Dendritic cell treated with granulocyte-macrophage colony-stimulating factor and Interleukin-4, amounts not matched to agents 40 ng/mL and 50 ng/mL, for 4 days (primary cell): Measurements from ENCODE around the gene IKZF1.

Source experiments
- H3K27ac Mint-ChIP-seq: one replicate; pipeline ENCODE4 v1.8.0; 2022; ENCODE audit warnings: mild to moderate bottlenecking, mixed read lengths
- H3K27me3 Mint-ChIP-seq: one replicate; pipeline ENCODE4 v1.8.0; 2022; ENCODE audit warnings: mild to moderate bottlenecking, mixed read lengths
- H3K36me3 Mint-ChIP-seq: one replicate; pipeline ENCODE4 v1.8.0; 2022; ENCODE audit warnings: low read depth, mixed read lengths
- H3K4me1 Mint-ChIP-seq: one replicate; pipeline ENCODE4 v1.8.0; 2022; ENCODE audit warnings: low read depth, mixed read lengths
- H3K4me3 Mint-ChIP-seq: one replicate; pipeline ENCODE4 v1.8.0; 2022; ENCODE audit warnings: mild to moderate bottlenecking, moderate library complexity, mixed read lengths
- H3K9me3 Mint-ChIP-seq: one replicate; pipeline ENCODE4 v1.8.0; 2022; ENCODE audit warnings: mixed read lengths
- intact Hi-C: fragments of 100-400 bp; cut with micrococcal nuclease; formaldehyde crosslinking; loops from one replicate; pipeline ENCODE4 v1.15.0; 2022

Gene IKZF1

DNA sequence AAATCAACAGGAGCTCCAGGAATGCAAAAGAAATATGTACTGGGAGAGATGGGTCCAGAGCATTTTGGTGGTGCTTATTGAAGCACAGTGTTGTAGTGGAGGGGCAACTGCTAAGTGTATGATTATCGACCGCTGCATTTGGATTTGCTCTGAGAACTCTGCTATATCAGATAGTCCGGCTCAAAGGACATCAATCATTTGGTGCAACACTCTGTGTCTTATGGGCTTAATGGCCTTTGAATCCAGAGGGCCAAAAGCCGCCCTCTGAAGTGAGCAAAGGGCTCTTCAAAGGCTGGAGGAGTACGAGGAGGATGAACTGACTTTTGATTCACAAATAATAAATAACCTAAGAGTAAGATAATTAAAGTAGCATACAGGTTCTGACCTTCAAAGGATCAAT lies 9.4 kb upstream of the IKZF1 start:
- H3K27ac Mint-ChIP-seq: no peak overlapping the region
- H3K4me1 Mint-ChIP-seq: peaks cover 24% of the 10 kb centered on the region
- H3K9me3 Mint-ChIP-seq: no peaks in the 10 kb centered on the region
- no peaks in the 10 kb centered on the region for H3K36me3 Mint-ChIP-seq
- no peak overlapping the region for H3K4me3 Mint-ChIP-seq
- intact Hi-C loops: no loop called here
- no peaks in the 10 kb centered on the region for H3K27me3 Mint-ChIP-seq

- Mint-ChIP-seq H3K36me3 (no peaks in the 10 kb centered on the region), H3K27ac (no peak overlapping the region), H3K4me3 (no peak overlapping the region), H3K9me3 (no peaks in the 10 kb centered on the region), H3K27me3 (no peaks in the 10 kb centered on the region), H3K4me1 (peaks cover 29% of the 10 kb centered on the region)
- intact Hi-C loops: no loop called here
Measured at GRCh38 chr7:50296799-50297198, 7.7 kb upstream of the IKZF1 start.

GRCh38 chr7:50298811-50299562 lies 5.5 kb upstream of the IKZF1 start:
- Mint-ChIP-seq H3K27me3 (peaks cover 8% of the 10 kb centered on the region), H3K9me3 (no peaks in the 10 kb centered on the region), H3K4me1 (peaks cover 22% of the 10 kb centered on the region), H3K36me3 (no peaks in the 10 kb centered on the region), H3K27ac (no peak overlapping the region), H3K4me3 (no peak overlapping the region)
- intact Hi-C loops: no loop called here

DNA sequence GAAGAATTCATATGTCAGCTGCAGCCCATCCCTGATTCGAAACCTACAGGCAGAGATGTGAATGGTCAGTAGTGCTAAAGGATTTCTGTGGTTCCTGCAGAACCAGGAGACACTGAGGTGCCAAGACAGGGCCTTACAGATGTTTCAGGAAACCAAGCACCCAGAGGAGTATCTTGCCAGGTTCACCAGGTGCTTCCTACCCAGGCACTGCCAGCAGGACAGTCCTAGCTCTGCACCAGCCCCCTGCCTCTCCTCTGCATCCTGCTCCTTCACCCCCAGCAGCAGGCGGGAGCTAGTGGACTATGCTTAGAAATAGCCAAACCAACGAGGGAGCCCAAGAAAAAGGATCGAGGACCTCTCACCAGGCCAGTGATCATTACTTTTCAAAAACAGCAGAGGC lies 4.2 kb upstream of the IKZF1 start:
- no peak overlapping the region for H3K4me3 Mint-ChIP-seq
- H3K36me3 Mint-ChIP-seq: peaks cover 7% of the 10 kb centered on the region
- H3K27ac Mint-ChIP-seq: no peak overlapping the region
- intact Hi-C loops: loop anchor here (10.0 kb wide), 1 partner anchor 114 kb away; no protein-coding TSS in a partner anchor
- H3K27me3 Mint-ChIP-seq: peaks cover 8% of the 10 kb centered on the region
- H3K9me3 Mint-ChIP-seq: no peaks in the 10 kb centered on the region
- peaks cover 22% of the 10 kb centered on the region for H3K4me1 Mint-ChIP-seq

DNA sequence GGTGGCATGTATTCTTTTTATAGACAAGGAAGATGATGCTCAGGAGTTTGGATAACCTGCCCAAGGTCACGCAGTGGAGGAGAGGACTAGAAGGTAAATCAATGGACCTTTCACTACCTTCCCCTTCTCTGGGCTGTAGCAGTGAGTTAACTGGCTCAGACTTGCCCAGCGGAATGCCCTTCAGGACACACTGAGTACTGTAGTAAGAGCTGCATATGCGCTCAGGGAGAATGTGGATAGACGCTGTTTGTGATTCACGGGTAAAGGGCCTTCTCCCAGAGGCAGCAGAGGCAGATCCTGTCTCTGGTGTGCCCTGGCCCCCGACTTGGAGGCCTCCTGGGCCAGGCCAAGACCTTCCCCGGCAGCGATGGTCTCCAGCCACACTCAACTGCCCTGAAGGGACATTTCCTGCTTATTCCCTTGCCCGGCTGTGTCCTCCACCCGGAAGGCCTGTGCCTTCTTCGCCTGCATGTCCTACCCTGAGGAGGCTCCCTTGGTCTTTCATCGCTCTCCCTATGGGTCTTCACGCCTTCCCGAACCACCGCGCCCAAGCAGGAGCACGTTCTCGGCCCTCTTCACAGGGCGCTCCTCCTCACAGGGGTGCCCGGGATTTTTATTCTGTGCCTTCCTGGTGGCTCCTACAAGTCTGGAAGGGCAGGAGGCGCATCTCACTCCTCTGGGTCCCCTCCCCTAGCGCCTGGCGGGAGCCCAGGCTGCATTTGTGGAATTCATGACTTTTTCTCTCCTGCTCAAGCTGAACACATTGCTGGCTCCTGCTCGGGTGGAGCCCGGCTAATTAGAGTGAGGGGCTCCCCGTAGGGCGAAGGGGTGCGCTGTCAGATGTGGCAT lies 1.8 kb upstream of the IKZF1 start:
- Mint-ChIP-seq H3K4me3 (peak overlapping the region; percentile 65), H3K27ac (peak overlapping the region; percentile 72), H3K9me3 (no peaks in the 10 kb centered on the region), H3K27me3 (peaks cover 8% of the 10 kb centered on the region), H3K36me3 (peaks cover 14% of the 10 kb centered on the region), H3K4me1 (peaks cover 31% of the 10 kb centered on the region)
- intact Hi-C loops: loop anchor here (10.0 kb wide), 1 partner anchor 112 kb away; no protein-coding TSS in a partner anchor

DNA sequence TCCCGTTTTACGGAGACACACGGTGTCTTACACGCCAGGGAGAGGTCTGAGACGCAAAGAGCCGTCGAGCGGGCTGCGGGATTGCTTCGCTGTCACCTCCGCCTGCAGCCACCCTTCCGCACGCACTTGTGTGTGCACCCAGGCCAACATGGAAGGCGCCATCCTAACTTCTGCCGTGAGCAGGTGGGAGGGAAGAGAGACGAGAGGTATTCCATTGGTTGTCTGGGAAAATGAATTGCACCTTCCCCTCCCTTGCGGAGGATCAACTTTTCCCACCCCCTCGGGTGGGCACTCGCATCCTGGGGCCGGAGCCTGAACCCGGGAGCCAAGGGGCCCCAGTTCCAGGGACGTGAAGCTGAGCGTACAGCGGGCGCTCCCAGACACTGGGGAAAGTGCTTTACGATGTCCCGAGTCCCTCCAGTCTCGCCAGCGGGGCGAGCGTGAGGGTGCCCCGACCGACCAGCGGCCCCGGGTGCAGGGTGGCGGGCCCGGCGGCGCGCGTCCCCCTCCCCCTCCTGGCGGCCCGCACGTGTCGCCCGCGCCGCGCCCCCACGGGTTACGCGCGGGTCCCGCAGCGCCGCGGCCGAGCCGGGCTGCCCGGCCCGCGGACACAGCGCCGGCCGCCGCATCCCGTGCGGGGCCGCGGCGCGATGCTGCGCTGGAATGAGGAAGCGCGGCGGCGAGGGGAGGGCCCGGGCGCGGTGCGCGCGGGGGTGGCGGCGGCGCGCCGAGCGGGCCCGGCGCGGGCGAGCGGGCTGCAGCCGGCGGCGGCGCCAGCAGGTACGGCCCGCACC lies 984 bp upstream of the IKZF1 start:
- intact Hi-C loops: loop anchor here (2.0 to 10.0 kb wide), 2 partner anchors 53 to 111 kb away; no protein-coding TSS in a partner anchor
- Mint-ChIP-seq H3K27me3 (peaks cover 8% of the 10 kb centered on the region), H3K27ac (peak overlapping the region; percentile 72), H3K36me3 (peaks cover 19% of the 10 kb centered on the region), H3K9me3 (no peaks in the 10 kb centered on the region), H3K4me1 (peaks cover 39% of the 10 kb centered on the region), H3K4me3 (peak overlapping the region; percentile 65)

- H3K9me3 Mint-ChIP-seq: no peaks in the 10 kb centered on the region
- peaks cover 8% of the 10 kb centered on the region for H3K27me3 Mint-ChIP-seq
- peak overlapping the region; percentile 88 for H3K27ac Mint-ChIP-seq
- peaks cover 47% of the 10 kb centered on the region for H3K4me1 Mint-ChIP-seq
- H3K4me3 Mint-ChIP-seq: peak overlapping the region; percentile 90
- intact Hi-C loops: loop anchor here (2.0 to 10.0 kb wide), 3 partner anchors 52 to 110 kb away; no protein-coding TSS in a partner anchor
- H3K36me3 Mint-ChIP-seq: peaks cover 29% of the 10 kb centered on the region
Measured at GRCh38 chr7:50304911-50305582, 531 bp downstream of the IKZF1 start.

DNA sequence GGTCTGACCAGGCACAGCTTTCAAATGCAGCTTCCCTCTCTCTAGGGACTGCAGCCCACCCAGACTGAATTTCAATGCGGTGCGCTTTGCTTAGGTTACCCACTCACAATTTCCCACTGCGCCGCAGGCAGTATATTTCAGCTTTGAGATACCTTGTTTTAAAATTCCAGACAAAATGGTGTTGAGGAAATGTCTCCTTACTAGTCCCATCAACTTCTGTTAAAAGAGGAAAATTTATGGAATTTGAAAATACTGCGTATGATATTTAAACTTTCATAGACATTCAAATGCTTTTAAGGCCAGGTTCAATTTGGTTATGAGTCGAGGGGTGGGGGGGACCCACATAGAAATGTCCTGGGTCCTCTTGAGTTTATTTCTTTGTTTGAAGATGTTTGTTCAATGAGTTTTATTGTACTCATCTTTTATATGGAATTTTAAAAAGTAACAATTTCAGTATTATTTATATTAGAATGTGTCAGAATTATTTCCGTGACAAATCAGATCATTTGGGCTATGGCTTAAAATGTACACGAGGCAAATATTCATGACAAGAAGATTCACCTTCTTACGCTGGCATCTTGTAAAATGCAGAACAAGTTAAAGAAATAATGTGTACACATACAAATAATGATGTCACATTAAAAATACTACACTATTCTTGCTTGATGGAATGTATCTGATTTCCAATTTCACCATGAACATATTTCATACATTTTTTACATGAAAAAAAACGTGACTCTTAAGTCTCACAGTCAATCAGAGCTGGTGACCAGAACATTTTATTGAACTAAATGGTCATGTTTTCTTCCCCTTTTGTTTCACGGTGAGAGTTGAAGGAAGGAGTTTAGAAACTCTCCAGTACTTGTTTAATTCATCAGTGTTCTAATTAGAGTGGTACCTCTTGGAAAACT lies 1.3 kb downstream of the IKZF1 start:
- intact Hi-C loops: loop anchor here (2.0 to 10.0 kb wide), 3 partner anchors 51 to 109 kb away; no protein-coding TSS in a partner anchor
- Mint-ChIP-seq H3K4me3 (peak overlapping the region; percentile 90), H3K9me3 (no peaks in the 10 kb centered on the region), H3K27me3 (peaks cover 8% of the 10 kb centered on the region), H3K27ac (peak overlapping the region; percentile 88), H3K4me1 (peaks cover 40% of the 10 kb centered on the region), H3K36me3 (peaks cover 29% of the 10 kb centered on the region)

- Mint-ChIP-seq H3K4me3 (peak overlapping the region; percentile 90), H3K36me3 (peaks cover 29% of the 10 kb centered on the region), H3K27ac (peak overlapping the region; percentile 88), H3K4me1 (peaks cover 40% of the 10 kb centered on the region), H3K27me3 (peaks cover 8% of the 10 kb centered on the region), H3K9me3 (no peaks in the 10 kb centered on the region)
- intact Hi-C loops: loop anchor here (5.0 to 10.0 kb wide), 2 partner anchors 94 to 108 kb away; no protein-coding TSS in a partner anchor
Measured at GRCh38 chr7:50306494-50307367, 2.2 kb downstream of the IKZF1 start.

DNA sequence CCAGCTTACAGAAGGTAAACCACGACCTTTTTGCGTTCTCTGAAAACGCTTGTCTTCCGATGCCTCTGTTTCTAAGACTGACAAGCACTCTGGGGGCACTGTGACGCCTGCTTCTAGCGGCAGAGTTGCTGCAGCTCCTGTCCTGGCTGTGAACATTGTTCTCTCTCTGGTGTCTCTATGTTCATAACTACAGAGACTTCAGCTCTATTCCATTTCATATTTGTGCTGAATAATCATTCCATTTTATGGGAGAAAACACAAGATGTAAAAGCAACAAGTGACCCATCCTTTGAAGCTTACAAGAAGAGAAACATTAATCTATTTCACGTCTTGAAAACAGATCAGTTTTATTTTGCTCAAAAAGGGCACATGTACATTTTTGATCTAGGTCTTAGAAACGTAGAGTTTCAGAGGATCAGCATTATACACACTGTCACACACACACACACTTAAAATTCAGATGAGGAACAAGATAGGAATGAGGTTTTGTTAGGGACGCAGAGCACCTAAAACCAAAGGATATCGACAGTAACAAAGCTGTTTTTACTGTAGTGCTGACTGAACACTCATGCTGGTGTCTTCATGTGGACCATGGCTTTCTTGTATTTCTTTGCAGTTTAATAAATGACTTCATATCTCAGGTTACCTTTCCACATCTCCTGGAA lies 3.0 kb downstream of the IKZF1 start:
- H3K9me3 Mint-ChIP-seq: no peaks in the 10 kb centered on the region
- H3K4me1 Mint-ChIP-seq: peaks cover 47% of the 10 kb centered on the region
- peaks cover 29% of the 10 kb centered on the region for H3K36me3 Mint-ChIP-seq
- peak overlapping the region; percentile 88 for H3K27ac Mint-ChIP-seq
- intact Hi-C loops: loop anchor here (5.0 to 10.0 kb wide), 2 partner anchors 95 to 107 kb away; no protein-coding TSS in a partner anchor
- peak overlapping the region; percentile 90 for H3K4me3 Mint-ChIP-seq
- H3K27me3 Mint-ChIP-seq: peaks cover 8% of the 10 kb centered on the region

GRCh38 chr7:50308203-50308531 lies 3.7 kb downstream of the IKZF1 start:
- Mint-ChIP-seq H3K27me3 (peaks cover 3% of the 10 kb centered on the region), H3K4me1 (peaks cover 48% of the 10 kb centered on the region), H3K9me3 (no peaks in the 10 kb centered on the region), H3K36me3 (peaks cover 30% of the 10 kb centered on the region), H3K4me3 (peak overlapping the region; percentile 90), H3K27ac (peak overlapping the region; percentile 88)
- intact Hi-C loops: loop anchor here (5.0 to 10.0 kb wide), 2 partner anchors 96 to 107 kb away; no protein-coding TSS in a partner anchor
